CD4-positive, alpha-beta T cell (primary cell): Measurements from ENCODE around the gene RALGPS2. TPM values are rescaled to one million over a fixed set of nuclear protein-coding genes. Genes with fewer than 3 reads are reported as not detected.

Source experiments
- ATAC-seq: fragments of 200-7000 bp; cut with Tn5 transposase; one replicate; pipeline ENCODE4 v1.10.0; 2022; ENCODE audit warnings: mild to moderate bottlenecking; ENCODE audit not compliant: poor library complexity
- CTCF ChIA-PET: fragments of 350-600 bp; sonication (Branson Sonifier 250); formaldehyde crosslinking; loops from one replicate; lab custom pipeline; 2021; ENCODE audit warnings: antibody characterized with exemption, inconsistent platforms; lab: Charles Lee
- POLR2A ChIA-PET: fragments of 350-600 bp; sonication (Branson Sonifier 250); formaldehyde crosslinking; loops from one replicate; lab custom pipeline; 2021; ENCODE audit warnings: antibody characterized with exemption, inconsistent platforms; lab: Charles Lee
- DNase-seq, 14 experiments: peaks; one replicate each; pipeline ENCODE4 v3.0.0-alpha.2; 2013 to 2020; ENCODE audit warnings: mixed read lengths in 2 of 14
- H3K27ac ChIP-seq, 2 donors: one replicate each; pipeline versions ENCODE4 v1.5.1 to v1.7.0; 2013; ENCODE audit warnings: low read length in 2 of 2, low read depth in 1 of 2, mild to moderate bottlenecking in 1 of 2
- H3K27me3 ChIP-seq, 2 experiments: 1 replicate in 1 of 2; 2 replicates in 1 of 2; pipeline versions ENCODE4 v1.6.1 to v1.7.0; 2013; ENCODE audit warnings: low read length in 2 of 2, control low read depth in 1 of 2, mild to moderate bottlenecking in 1 of 2, moderate library complexity in 1 of 2; ENCODE audit not compliant: insufficient read depth in 2 of 2, control insufficient read depth in 1 of 2
- H3K36me3 ChIP-seq: one replicate; pipeline ENCODE4 v1.6.1; 2013; ENCODE audit warnings: low read length, control low read depth; ENCODE audit not compliant: insufficient read depth
- H3K4me1 ChIP-seq: one replicate; pipeline ENCODE4 v1.6.1; 2013; ENCODE audit warnings: low read length, control low read depth; ENCODE audit not compliant: insufficient read depth
- H3K4me3 ChIP-seq: one replicate; pipeline ENCODE4 v1.5.1; 2013; ENCODE audit warnings: mild to moderate bottlenecking, low read length, moderate library complexity
- H3K9me3 ChIP-seq, 2 experiments: 1 replicate in 1 of 2; 2 replicates in 1 of 2; pipeline versions ENCODE4 v1.6.1 to v1.7.0; 2013; ENCODE audit warnings: low read length in 2 of 2, mild to moderate bottlenecking in 2 of 2, control low read depth in 1 of 2, moderate library complexity in 1 of 2; ENCODE audit not compliant: control insufficient read depth in 1 of 2, insufficient read depth in 1 of 2
- H3K27ac Mint-ChIP-seq: one replicate; pipeline ENCODE4 v1.8.0; 2020; ENCODE audit warnings: mixed read lengths
- H3K27me3 Mint-ChIP-seq: one replicate; pipeline ENCODE4 v1.8.0; 2021; ENCODE audit warnings: mixed read lengths
- H3K36me3 Mint-ChIP-seq: one replicate; pipeline ENCODE4 v1.8.0; 2021; ENCODE audit warnings: low read depth, mixed read lengths
- H3K4me1 Mint-ChIP-seq: one replicate; pipeline ENCODE4 v1.8.0; 2021; ENCODE audit warnings: low read depth, mixed read lengths
- H3K4me3 Mint-ChIP-seq: one replicate; pipeline ENCODE4 v1.8.0; 2020; ENCODE audit warnings: mild to moderate bottlenecking, mixed read lengths
- H3K9me3 Mint-ChIP-seq: one replicate; pipeline ENCODE4 v1.8.0; 2020; ENCODE audit warnings: mixed read lengths
- intact Hi-C, 2 experiments: fragments of 100-400 bp; cut with DNase I in 1 of 2; cut with micrococcal nuclease in 1 of 2; formaldehyde crosslinking; loops; one replicate each; pipeline versions ENCODE4 v1.15.1 to v1.9.0; 2023 to 2025; cut with DNase I, micrococcal nuclease
- total RNA-seq, 174 experiments: library from RNA in 2 of 174; stranded (reverse) in 2 of 174; gene quantifications; one replicate each; pipeline ENCODE4 v1.2.3 and lab custom pipeline; 2021 to 2026
- TF ChIP-seq, protein P1 (sequence below): fragments of 200-600 bp; IDR thresholded peaks from one replicate; pipeline ENCODE4 v1.8.0; 2022; ENCODE audit warnings: antibody characterized with exemption, mild to moderate bottlenecking

The RALGPS2 gene
- total RNA-seq, 2 experiments from 2014 or later, result 8.6 to 10.8 TPM

DNA sequence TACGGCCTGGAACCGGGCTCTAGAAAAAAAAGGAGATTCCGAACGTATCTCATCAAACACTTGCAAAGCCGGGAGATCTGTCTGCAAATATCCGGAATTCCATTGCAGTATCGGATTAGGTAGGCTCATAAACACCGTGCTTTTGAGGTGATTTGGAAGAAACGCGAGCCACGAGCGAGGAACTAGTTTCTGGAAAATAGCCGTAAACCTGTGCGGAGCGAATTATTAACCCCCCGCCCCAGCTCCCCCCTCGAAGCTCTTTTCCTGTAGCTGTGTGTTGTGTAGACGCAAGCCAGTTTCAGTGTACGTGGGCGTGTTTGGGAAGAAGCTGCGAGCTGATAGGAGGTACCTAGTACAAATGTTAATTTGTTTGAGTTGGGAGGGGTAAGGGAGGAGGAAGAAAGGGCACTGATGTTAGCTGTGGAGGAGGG, 1.1 kb downstream of the RALGPS2 start:
- peak; percentile 23 to 85 (median 57) for DNase-seq
- POLR2A ChIA-PET, result interaction anchor here (0.8 to 1.7 kb wide), 7 partner anchors 9 to 1776 kb away, joined by 3 to 4 read pairs (median 3); partner anchors contain the start of genes ACBD6 and SOAT1
- TF ChIP-seq, protein P1, sequence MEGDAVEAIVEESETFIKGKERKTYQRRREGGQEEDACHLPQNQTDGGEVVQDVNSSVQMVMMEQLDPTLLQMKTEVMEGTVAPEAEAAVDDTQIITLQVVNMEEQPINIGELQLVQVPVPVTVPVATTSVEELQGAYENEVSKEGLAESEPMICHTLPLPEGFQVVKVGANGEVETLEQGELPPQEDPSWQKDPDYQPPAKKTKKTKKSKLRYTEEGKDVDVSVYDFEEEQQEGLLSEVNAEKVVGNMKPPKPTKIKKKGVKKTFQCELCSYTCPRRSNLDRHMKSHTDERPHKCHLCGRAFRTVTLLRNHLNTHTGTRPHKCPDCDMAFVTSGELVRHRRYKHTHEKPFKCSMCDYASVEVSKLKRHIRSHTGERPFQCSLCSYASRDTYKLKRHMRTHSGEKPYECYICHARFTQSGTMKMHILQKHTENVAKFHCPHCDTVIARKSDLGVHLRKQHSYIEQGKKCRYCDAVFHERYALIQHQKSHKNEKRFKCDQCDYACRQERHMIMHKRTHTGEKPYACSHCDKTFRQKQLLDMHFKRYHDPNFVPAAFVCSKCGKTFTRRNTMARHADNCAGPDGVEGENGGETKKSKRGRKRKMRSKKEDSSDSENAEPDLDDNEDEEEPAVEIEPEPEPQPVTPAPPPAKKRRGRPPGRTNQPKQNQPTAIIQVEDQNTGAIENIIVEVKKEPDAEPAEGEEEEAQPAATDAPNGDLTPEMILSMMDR, result no peak
- peaks cover 39% of the 10 kb centered on the region for H3K4me1 Mint-ChIP-seq
- H3K9me3 Mint-ChIP-seq, result no peaks in the 10 kb centered on the region
- Histone ChIP-seq H3K27ac (no peak overlapping the region), H3K4me1 (peaks cover 9% of the 10 kb centered on the region), H3K36me3 (no peaks in the 10 kb centered on the region), H3K9me3 (no peaks in the 10 kb centered on the region), H3K4me3 (peak overlapping the region; percentile 71), H3K27me3 (no peaks in the 10 kb centered on the region)
- CTCF ChIA-PET, result no interaction called here
- H3K4me3 Mint-ChIP-seq, result peak overlapping the region; percentile 93
- peaks cover 8% of the 10 kb centered on the region for H3K36me3 Mint-ChIP-seq
- ATAC-seq, result peak; percentile 84
- H3K27ac Mint-ChIP-seq, result peak overlapping the region; percentile 87
- no peaks in the 10 kb centered on the region for H3K27me3 Mint-ChIP-seq
- intact Hi-C loops, result loop anchor here (2.0 to 10.0 kb wide), 4 partner anchors 181 to 641 kb away; partner anchors contain the start of gene AXDND1 (in 2 of the 2)

GRCh38 chr1:178726545-178726944, 1.5 kb downstream of the RALGPS2 start:
- no peak for ATAC-seq
- peaks cover 8% of the 10 kb centered on the region for H3K36me3 Mint-ChIP-seq
- Histone ChIP-seq H3K36me3 (no peaks in the 10 kb centered on the region), H3K4me1 (peaks cover 9% of the 10 kb centered on the region), H3K4me3 (peak overlapping the region; percentile 71), H3K27me3 (no peaks in the 10 kb centered on the region), H3K9me3 (no peaks in the 10 kb centered on the region), H3K27ac (no peak overlapping the region)
- CTCF ChIA-PET, result interaction anchor here (0.9 kb wide), 1 partner anchor 21 kb away, joined by 3 read pairs; no protein-coding TSS in a partner anchor
- no peaks in the 10 kb centered on the region for H3K9me3 Mint-ChIP-seq
- peak overlapping the region; percentile 93 for H3K4me3 Mint-ChIP-seq
- intact Hi-C loops, result loop anchor here (2.0 to 10.0 kb wide), 4 partner anchors 182 to 641 kb away; partner anchors contain the start of gene AXDND1 (in 2 of the 2)
- H3K4me1 Mint-ChIP-seq, result peaks cover 40% of the 10 kb centered on the region
- DNase-seq, result peak in 1 of 14 experiments; percentile 0
- no peaks in the 10 kb centered on the region for H3K27me3 Mint-ChIP-seq
- TF ChIP-seq, protein P1, result no peak
- peak overlapping the region; percentile 87 for H3K27ac Mint-ChIP-seq
- POLR2A ChIA-PET, result interaction anchor here (0.8 to 1.7 kb wide), 6 partner anchors 9 to 1776 kb away, joined by 3 to 4 read pairs (median 3); partner anchors contain the start of gene ACBD6

DNA sequence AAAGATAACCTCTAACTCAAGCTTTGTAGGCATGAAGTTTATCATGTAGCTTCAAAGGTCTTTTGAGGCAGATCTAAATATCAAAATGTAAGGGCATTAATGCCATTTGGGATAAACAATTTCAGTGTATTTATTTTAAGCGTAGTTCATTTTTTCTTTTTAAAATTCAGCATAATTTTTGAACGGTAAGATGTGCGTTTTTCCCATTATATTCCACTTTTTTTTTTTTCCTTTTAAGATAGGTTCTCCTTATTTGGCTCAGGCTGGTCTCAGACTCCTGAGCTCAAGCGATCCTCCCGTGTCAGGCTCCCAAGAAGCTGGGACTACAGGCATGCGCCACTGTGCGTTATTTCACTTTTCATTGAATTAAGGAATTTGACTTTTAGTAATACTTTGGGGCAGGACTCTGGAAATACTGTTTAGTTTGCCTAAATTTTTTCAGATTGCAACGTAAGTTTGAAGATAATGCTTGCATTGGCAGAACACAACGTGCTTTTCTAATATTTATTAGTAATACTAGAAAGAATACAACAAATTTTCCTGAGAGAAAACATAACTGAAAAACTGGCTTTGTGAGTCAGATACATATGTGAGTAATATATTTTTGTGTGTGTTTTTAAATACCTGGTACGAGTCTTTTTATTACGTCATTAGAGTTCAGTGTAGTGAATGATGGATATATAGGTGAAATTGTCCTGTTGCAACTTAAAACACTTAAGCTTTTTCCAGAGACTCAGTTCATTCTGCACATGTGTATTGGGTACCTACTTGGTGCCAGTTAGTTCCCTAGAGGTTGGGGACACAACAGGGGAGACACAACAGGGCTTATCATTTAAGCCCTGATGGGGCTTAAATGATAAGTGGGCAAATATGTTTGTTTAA, 2.2 kb downstream of the RALGPS2 start:
- H3K4me1 Mint-ChIP-seq, result peaks cover 45% of the 10 kb centered on the region
- CTCF ChIA-PET, result interaction anchor here (0.9 kb wide), 1 partner anchor 21 kb away, joined by 3 read pairs; no protein-coding TSS in a partner anchor
- H3K36me3 Mint-ChIP-seq, result peaks cover 14% of the 10 kb centered on the region
- peaks cover 9% of the 10 kb centered on the region for H3K4me1 ChIP-seq
- intact Hi-C loops, result loop anchor here (2.0 to 10.0 kb wide), 4 partner anchors 182 to 640 kb away; partner anchors contain the start of gene AXDND1 (in 2 of the 2)
- no peaks in the 10 kb centered on the region for H3K27me3 ChIP-seq
- no peaks in the 10 kb centered on the region for H3K27me3 Mint-ChIP-seq
- peaks cover 3% of the 10 kb centered on the region for H3K9me3 Mint-ChIP-seq
- POLR2A ChIA-PET, result interaction anchor here (1.0 to 1.7 kb wide), 3 partner anchors 8 to 402 kb away, joined by 3 to 4 read pairs (median 4); no protein-coding TSS in a partner anchor
- TF ChIP-seq, protein P1, result no peak
- DNase-seq, result no peak
- no peak overlapping the region for H3K4me3 ChIP-seq
- peak overlapping the region; percentile 93 for H3K4me3 Mint-ChIP-seq
- peak overlapping the region; percentile 87 for H3K27ac Mint-ChIP-seq
- H3K27ac ChIP-seq, result no peak overlapping the region
- H3K36me3 ChIP-seq, result no peaks in the 10 kb centered on the region
- H3K9me3 ChIP-seq, result peaks cover 0 to 2% of the 10 kb centered on the region in 2 experiments
- ATAC-seq, result no peak
